K562 (cell line): ENCODE results near the gene TMEM154. TPM values are rescaled to one million over a fixed set of nuclear protein-coding genes. Genes with fewer than 3 reads are reported as not detected.

ENCODE experiments used
- HDAC3 ChIP-seq: fragments of 450-650 bp; IDR thresholded peaks from 2 replicates; pipeline ENCODE4 v1.6.1; 2018; ENCODE audit warnings: borderline replicate concordance, mild to moderate bottlenecking, moderate library complexity; ENCODE audit not compliant: partially characterized antibody
- SMARCA4 ChIP-seq: fragments of 450-650 bp; IDR thresholded peaks from 2 replicates; pipeline ENCODE4 v1.6.1; 2016
- SP2 ChIP-seq: IDR thresholded peaks from 2 replicates; pipeline ENCODE4 v1.6.1; 2011; ENCODE audit warnings: mild to moderate bottlenecking, low read depth, low read length, moderate library complexity; ENCODE audit not compliant: poor library complexity, severe bottlenecking; ENCODE audit errors: extremely low read depth
- TAF1 ChIP-seq: IDR thresholded peaks from 2 replicates; pipeline ENCODE4 v1.6.1; 2011; ENCODE audit warnings: mild to moderate bottlenecking, low read length, moderate library complexity; ENCODE audit not compliant: insufficient read depth, control insufficient read depth, severe bottlenecking; ENCODE audit errors: extremely low read depth
- TAL1 ChIP-seq: fragments of 450-650 bp; IDR thresholded peaks from 2 replicates; pipeline ENCODE4 v1.6.1; 2016; ENCODE audit warnings: mild to moderate bottlenecking
- TCF3 ChIP-seq: sonication (generic); formaldehyde crosslinking; IDR thresholded peaks from 2 replicates; pipeline ENCODE4 v1.4.0; 2020; ENCODE audit warnings: mild to moderate bottlenecking, missing genetic modification reagents
- TEAD4 ChIP-seq, 2 experiments: sonication (generic) in 1 of 2; formaldehyde crosslinking in 1 of 2; IDR thresholded peaks; 2 replicates each; pipeline versions ENCODE4 v1.6.1 to v1.8.0; 2012 to 2022; ENCODE audit warnings: borderline replicate concordance in 1 of 2, inconsistent platforms in 1 of 2, low read length in 1 of 2, mild to moderate bottlenecking in 1 of 2, missing genetic modification reagents in 1 of 2
- ZNF239 ChIP-seq: fragments of 250-450 bp; sonication (Bioruptor Pico); IDR thresholded peaks from 2 replicates; pipeline ENCODE4 v1.4.0; 2020; ENCODE audit warnings: mild to moderate bottlenecking
- ZNF780A ChIP-seq: fragments of 250-450 bp; sonication (Bioruptor Pico); IDR thresholded peaks from 2 replicates; pipeline ENCODE4 v1.5.0; 2021; ENCODE audit warnings: mild to moderate bottlenecking
- polyA plus RNA-seq, 8 experiments: library from polyadenylated mRNA; depleted of rRNA in 4 of 8; stranded (reverse) in 5 of 8; unstranded in 3 of 8; fragments of >200 nt; fragmentation: Nextera tagmentation in 2 of 8; fragmentation: Illumina TruSeq in 1 of 8; extraction: Ambion mirVana in 2 of 8; extraction: Trizol in 1 of 8; gene quantifications; 2 replicates each; pipeline versions ENCODE4 v1.2.1 to v1.2.3, GENCODE V29; 2011 to 2014; ENCODE audit warnings: inconsistent platforms in 1 of 8, missing spikeins in 1 of 8
- total RNA-seq, 7 experiments: library from RNA; depleted of rRNA in 6 of 7; stranded (reverse); fragments of >200 nt in 6 of 7; fragmentation: Illumina TruSeq in 2 of 7; extraction: Trizol in 2 of 7; gene quantifications; 2 replicates each; pipeline versions ENCODE4 v1.2.1 to v1.2.3, GENCODE V29; 2011 to 2021; ENCODE audit warnings: low replicate concordance in 1 of 7
- TF ChIP-seq, protein P1 (sequence below): fragments of 250-450 bp; sonication (Bioruptor Pico); IDR thresholded peaks from 2 replicates; pipeline ENCODE4 v1.8.0; 2022; ENCODE audit warnings: moderate library complexity, mild to moderate bottlenecking, inconsistent platforms
- TF ChIP-seq, protein P2 (sequence below): fragments of 250-450 bp; sonication (Bioruptor Pico); IDR thresholded peaks from 2 replicates; pipeline ENCODE4 v1.8.0; 2021; ENCODE audit warnings: moderate library complexity, mild to moderate bottlenecking, inconsistent platforms
- TF ChIP-seq, protein P3 (sequence below): sonication (generic); formaldehyde crosslinking; IDR thresholded peaks from 2 replicates; pipeline ENCODE4 v1.8.1; 2023; ENCODE audit warnings: mild to moderate bottlenecking, missing genetic modification reagents
- TF ChIP-seq, protein P4 (sequence below): fragments of 450-650 bp; IDR thresholded peaks from 2 replicates; pipeline ENCODE4 v1.6.1; 2016; ENCODE audit warnings: borderline replicate concordance
- TF ChIP-seq, protein P5 (sequence below): fragments of 250-450 bp; sonication (Bioruptor Pico); IDR thresholded peaks from 2 replicates; pipeline ENCODE4 v1.5.0; 2022; ENCODE audit warnings: mild to moderate bottlenecking
- TF ChIP-seq, protein P6 (sequence below): IDR thresholded peaks from 3 replicates; pipeline ENCODE4 v1.6.1; 2011; ENCODE audit warnings: borderline replicate concordance, mild to moderate bottlenecking; ENCODE audit not compliant: insufficient read length, insufficient read depth

Gene TMEM154
- total and polyA plus RNA-seq, 9 of the 15 experiments (the other 6 are each of a cell fraction or from before 2014, with no cell fraction given) = 0.13 to 1.8 (median 0.58) TPM

DNA sequence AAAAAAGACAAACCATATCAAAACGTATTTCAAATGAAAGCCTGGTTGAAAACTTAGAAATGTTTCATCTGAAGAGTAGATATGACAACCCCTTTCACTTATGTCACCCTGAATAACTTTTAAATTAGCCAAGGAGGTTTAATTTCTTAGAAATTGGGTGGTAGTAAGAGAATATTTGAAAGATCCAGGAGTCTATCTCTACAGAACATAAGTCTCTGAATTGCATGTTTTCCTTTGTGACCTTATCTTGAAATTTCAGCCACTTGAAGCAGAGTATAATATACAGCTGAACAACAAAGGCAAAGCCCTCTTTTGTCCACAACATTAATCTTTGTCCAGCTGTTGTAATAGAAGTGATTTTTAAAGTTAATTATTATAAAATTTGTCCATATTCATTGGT, 49.5 kb downstream of the TMEM154 start (continued):
- peak; percentile 89 for TF ChIP-seq TEAD4 (IDR thresholded peaks at IDR 0.05; ENCODE audit: low read length)
- TF ChIP-seq TEAD4 (CRISPR knock-in tag; IDR thresholded peaks at IDR 0.05; ENCODE audit: borderline replicate concordance) = no peak
- TF ChIP-seq TCF3 (CRISPR knock-in tag) = peak; percentile 80
- TF ChIP-seq, protein P1, sequence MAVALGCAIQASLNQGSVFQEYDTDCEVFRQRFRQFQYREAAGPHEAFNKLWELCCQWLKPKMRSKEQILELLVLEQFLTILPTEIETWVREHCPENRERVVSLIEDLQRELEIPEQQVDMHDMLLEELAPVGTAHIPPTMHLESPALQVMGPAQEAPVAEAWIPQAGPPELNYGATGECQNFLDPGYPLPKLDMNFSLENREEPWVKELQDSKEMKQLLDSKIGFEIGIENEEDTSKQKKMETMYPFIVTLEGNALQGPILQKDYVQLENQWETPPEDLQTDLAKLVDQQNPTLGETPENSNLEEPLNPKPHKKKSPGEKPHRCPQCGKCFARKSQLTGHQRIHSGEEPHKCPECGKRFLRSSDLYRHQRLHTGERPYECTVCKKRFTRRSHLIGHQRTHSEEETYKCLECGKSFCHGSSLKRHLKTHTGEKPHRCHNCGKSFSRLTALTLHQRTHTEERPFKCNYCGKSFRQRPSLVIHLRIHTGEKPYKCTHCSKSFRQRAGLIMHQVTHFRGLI = no peak
- TF ChIP-seq, protein P2, sequence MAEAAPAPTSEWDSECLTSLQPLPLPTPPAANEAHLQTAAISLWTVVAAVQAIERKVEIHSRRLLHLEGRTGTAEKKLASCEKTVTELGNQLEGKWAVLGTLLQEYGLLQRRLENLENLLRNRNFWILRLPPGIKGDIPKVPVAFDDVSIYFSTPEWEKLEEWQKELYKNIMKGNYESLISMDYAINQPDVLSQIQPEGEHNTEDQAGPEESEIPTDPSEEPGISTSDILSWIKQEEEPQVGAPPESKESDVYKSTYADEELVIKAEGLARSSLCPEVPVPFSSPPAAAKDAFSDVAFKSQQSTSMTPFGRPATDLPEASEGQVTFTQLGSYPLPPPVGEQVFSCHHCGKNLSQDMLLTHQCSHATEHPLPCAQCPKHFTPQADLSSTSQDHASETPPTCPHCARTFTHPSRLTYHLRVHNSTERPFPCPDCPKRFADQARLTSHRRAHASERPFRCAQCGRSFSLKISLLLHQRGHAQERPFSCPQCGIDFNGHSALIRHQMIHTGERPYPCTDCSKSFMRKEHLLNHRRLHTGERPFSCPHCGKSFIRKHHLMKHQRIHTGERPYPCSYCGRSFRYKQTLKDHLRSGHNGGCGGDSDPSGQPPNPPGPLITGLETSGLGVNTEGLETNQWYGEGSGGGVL (CRISPR knock-in tag) = no peak
- TF ChIP-seq TAL1 = peak; percentile 89
- no peak for TF ChIP-seq SP2
- TF ChIP-seq, protein P3, sequence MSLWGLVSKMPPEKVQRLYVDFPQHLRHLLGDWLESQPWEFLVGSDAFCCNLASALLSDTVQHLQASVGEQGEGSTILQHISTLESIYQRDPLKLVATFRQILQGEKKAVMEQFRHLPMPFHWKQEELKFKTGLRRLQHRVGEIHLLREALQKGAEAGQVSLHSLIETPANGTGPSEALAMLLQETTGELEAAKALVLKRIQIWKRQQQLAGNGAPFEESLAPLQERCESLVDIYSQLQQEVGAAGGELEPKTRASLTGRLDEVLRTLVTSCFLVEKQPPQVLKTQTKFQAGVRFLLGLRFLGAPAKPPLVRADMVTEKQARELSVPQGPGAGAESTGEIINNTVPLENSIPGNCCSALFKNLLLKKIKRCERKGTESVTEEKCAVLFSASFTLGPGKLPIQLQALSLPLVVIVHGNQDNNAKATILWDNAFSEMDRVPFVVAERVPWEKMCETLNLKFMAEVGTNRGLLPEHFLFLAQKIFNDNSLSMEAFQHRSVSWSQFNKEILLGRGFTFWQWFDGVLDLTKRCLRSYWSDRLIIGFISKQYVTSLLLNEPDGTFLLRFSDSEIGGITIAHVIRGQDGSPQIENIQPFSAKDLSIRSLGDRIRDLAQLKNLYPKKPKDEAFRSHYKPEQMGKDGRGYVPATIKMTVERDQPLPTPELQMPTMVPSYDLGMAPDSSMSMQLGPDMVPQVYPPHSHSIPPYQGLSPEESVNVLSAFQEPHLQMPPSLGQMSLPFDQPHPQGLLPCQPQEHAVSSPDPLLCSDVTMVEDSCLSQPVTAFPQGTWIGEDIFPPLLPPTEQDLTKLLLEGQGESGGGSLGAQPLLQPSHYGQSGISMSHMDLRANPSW = no peak
- no peak for TF ChIP-seq TAF1
- TF ChIP-seq, protein P4, sequence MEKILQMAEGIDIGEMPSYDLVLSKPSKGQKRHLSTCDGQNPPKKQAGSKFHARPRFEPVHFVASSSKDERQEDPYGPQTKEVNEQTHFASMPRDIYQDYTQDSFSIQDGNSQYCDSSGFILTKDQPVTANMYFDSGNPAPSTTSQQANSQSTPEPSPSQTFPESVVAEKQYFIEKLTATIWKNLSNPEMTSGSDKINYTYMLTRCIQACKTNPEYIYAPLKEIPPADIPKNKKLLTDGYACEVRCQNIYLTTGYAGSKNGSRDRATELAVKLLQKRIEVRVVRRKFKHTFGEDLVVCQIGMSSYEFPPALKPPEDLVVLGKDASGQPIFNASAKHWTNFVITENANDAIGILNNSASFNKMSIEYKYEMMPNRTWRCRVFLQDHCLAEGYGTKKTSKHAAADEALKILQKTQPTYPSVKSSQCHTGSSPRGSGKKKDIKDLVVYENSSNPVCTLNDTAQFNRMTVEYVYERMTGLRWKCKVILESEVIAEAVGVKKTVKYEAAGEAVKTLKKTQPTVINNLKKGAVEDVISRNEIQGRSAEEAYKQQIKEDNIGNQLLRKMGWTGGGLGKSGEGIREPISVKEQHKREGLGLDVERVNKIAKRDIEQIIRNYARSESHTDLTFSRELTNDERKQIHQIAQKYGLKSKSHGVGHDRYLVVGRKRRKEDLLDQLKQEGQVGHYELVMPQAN = no peak
- TF ChIP-seq, protein P5, sequence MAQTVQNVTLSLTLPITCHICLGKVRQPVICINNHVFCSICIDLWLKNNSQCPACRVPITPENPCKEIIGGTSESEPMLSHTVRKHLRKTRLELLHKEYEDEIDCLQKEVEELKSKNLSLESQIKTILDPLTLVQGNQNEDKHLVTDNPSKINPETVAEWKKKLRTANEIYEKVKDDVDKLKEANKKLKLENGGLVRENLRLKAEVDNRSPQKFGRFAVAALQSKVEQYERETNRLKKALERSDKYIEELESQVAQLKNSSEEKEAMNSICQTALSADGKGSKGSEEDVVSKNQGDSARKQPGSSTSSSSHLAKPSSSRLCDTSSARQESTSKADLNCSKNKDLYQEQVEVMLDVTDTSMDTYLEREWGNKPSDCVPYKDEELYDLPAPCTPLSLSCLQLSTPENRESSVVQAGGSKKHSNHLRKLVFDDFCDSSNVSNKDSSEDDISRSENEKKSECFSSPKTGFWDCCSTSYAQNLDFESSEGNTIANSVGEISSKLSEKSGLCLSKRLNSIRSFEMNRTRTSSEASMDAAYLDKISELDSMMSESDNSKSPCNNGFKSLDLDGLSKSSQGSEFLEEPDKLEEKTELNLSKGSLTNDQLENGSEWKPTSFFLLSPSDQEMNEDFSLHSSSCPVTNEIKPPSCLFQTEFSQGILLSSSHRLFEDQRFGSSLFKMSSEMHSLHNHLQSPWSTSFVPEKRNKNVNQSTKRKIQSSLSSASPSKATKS (CRISPR knock-in tag) = no peak
- TF ChIP-seq SMARCA4 = peak; percentile 67; the same call in 1 of the 2 replicates
- TF ChIP-seq ZNF780A (CRISPR knock-in tag) = no peak
- peak; percentile 29 for TF ChIP-seq HDAC3
- no peak for TF ChIP-seq ZNF239 (CRISPR knock-in tag)
- TF ChIP-seq, protein P6, sequence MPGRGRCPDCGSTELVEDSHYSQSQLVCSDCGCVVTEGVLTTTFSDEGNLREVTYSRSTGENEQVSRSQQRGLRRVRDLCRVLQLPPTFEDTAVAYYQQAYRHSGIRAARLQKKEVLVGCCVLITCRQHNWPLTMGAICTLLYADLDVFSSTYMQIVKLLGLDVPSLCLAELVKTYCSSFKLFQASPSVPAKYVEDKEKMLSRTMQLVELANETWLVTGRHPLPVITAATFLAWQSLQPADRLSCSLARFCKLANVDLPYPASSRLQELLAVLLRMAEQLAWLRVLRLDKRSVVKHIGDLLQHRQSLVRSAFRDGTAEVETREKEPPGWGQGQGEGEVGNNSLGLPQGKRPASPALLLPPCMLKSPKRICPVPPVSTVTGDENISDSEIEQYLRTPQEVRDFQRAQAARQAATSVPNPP = no peak
